Measurements from ENCODE around the gene EEFSEC. TPM values are rescaled to one million over a fixed set of nuclear protein-coding genes. Genes with fewer than 3 reads are reported as not detected.

Gene EEFSEC
- total RNA-seq, 1 donor from 2014 or later: 10.1 TPM

DNA sequence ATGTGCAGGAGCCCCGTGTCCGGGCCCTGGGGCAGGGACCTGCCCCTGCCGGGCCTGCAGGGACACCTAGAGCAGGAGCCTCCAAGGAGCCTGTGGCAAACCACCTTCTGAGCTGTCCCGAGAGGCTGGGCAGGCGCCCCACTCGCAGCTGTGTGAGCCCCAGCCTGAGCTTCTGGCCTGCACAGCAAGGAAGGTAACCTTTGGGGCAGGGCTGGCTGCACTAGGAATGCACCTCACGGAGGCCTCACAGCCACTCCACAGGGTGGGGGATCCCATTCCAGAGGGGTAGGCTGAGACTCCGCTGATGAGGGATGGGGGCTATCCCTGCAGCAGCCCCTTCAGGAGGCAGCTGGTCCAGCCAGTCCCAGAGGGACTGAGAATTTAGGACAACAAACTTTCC lies 245.3 kb downstream of the EEFSEC start:
- no peak overlapping the region for H3K4me3 ChIP-seq (ENCODE audit: low read depth, low read length)
- no peak for TF ChIP-seq CTCF (conservative IDR thresholded peaks at IDR 0.05; ENCODE audit: low read depth, low read length)
- DNase-seq (ENCODE audit: low read depth): no peak

DNA sequence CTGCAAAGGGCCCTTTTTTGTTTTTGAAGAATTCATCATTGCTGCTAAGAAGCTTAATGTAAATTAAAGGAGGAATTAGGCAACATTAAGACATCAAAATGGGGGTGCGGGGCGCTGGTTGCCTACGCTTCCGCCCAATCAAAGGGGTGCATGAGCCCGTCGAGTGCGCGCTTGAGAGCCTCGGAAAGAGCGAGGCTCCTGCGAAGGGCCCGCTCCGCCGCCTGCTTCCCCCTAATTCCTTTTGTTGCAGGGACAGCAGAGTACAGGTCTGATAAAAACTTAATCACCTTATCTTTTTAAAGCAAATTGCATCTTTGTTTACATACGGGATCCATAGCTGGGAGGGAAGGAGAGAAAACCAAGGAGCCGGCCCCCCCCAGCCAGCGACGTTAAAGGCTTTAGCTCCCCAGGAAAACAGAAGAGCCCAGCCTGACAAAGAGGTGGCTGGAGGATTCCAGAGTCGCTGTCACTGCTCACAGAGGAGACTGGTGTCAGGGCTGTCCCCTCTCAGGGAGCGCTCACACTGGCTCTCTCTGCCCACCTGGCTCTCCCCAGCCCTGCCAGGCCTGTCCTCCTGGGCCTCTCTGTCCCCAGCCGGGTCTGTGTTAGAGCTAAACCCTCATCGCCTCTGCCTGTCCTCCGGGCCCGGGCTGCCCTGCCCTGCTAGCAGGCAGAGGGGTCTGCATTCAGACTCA lies 246.1 kb downstream of the EEFSEC start:
- no peak for DNase-seq (ENCODE audit: low read depth)
- TF ChIP-seq CTCF (conservative IDR thresholded peaks at IDR 0.05; ENCODE audit: low read depth, low read length): no peak
- no peak overlapping the region for H3K4me3 ChIP-seq (ENCODE audit: low read depth, low read length)

GRCh38 chr3:128400671-128401070 lies 247.4 kb downstream of the EEFSEC start:
- no peak for DNase-seq (ENCODE audit: low read depth)
- no peak overlapping the region for H3K4me3 ChIP-seq (ENCODE audit: low read depth, low read length)
- TF ChIP-seq CTCF (conservative IDR thresholded peaks at IDR 0.05; ENCODE audit: low read depth, low read length): no peak

- no peak for DNase-seq (ENCODE audit: low read depth)
- no peak overlapping the region for H3K4me3 ChIP-seq (ENCODE audit: low read depth, low read length)
- TF ChIP-seq CTCF (conservative IDR thresholded peaks at IDR 0.05; ENCODE audit: low read depth, low read length): no peak
Observed at GRCh38 chr3:128402319-128402718, 249.0 kb downstream of the EEFSEC start.

- DNase-seq (ENCODE audit: low read depth): no peak
- no peak for TF ChIP-seq CTCF (conservative IDR thresholded peaks at IDR 0.05; ENCODE audit: low read depth, low read length)
- no peak overlapping the region for H3K4me3 ChIP-seq (ENCODE audit: low read depth, low read length)
Observed at GRCh38 chr3:128402998-128403397, 249.7 kb downstream of the EEFSEC start.

- H3K4me3 ChIP-seq (ENCODE audit: low read depth, low read length): no peak overlapping the region
- no peak for TF ChIP-seq CTCF (conservative IDR thresholded peaks at IDR 0.05; ENCODE audit: low read depth, low read length)
- no peak for DNase-seq (ENCODE audit: low read depth)
Observed at GRCh38 chr3:128404276-128405068, 251.2 kb downstream of the EEFSEC start.

Data from epithelial cell of proximal tubule (primary cell).